GM21360 (cell line): ENCODE results near the gene OTOG.

Source experiments
- ATAC-seq: cut with Tn5 transposase; IDR thresholded peaks from one replicate; pipeline ENCODE4 v1.9.1; 2021; ENCODE audit warnings: mild to moderate bottlenecking, moderate library complexity; ENCODE audit not compliant: unreplicated experiment

Gene OTOG

GRCh38 chr11:17540807-17541206 is 6.3 kb upstream of the OTOG start:
- ATAC-seq = no peak

GRCh38 chr11:17541330-17541885 is 5.7 kb upstream of the OTOG start:
- no peak for ATAC-seq

- no peak for ATAC-seq
These were observed 4.8 kb upstream of the OTOG start for GRCh38 chr11:17542249-17542648.

- ATAC-seq = no peak
These were observed 4.0 kb upstream of the OTOG start for GRCh38 chr11:17543041-17543440.

GRCh38 chr11:17543574-17544180 is 3.4 kb upstream of the OTOG start:
- ATAC-seq = no peak

- no peak for ATAC-seq
These were observed 2.9 kb upstream of the OTOG start, which contains the start of gene USH1C for GRCh38 chr11:17544181-17544622. Gene USH1C (minus strand): TSS chr11:17544416. CDS start chr11:17544307, 109 bp downstream.

GRCh38 chr11:17546240-17546639 is 819 bp upstream of the OTOG start:
- ATAC-seq = no peak

GRCh38 chr11:17547932-17548331 is 873 bp downstream of the OTOG start:
- ATAC-seq = no peak

GRCh38 chr11:17548444-17548843 is 1.4 kb downstream of the OTOG start:
- ATAC-seq = no peak

GRCh38 chr11:17550450-17551346 is 3.6 kb downstream of the OTOG start:
- no peak for ATAC-seq

- no peak for ATAC-seq
These were observed 4.4 kb downstream of the OTOG start for GRCh38 chr11:17551347-17552040.

GRCh38 chr11:17552041-17552355 is 4.9 kb downstream of the OTOG start:
- ATAC-seq = no peak

- no peak for ATAC-seq
These were observed 5.6 kb downstream of the OTOG start for GRCh38 chr11:17552392-17553248.

- ATAC-seq = no peak
These were observed 6.1 kb downstream of the OTOG start for GRCh38 chr11:17553249-17553546.

- ATAC-seq = no peak
These were observed 7.4 kb downstream of the OTOG start for GRCh38 chr11:17554487-17554886.

GRCh38 chr11:17556999-17557398 is 9.9 kb downstream of the OTOG start:
- no peak for ATAC-seq

GRCh38 chr11:17558025-17558780 is 11.1 kb downstream of the OTOG start:
- no peak for ATAC-seq

GRCh38 chr11:17558916-17559315 is 11.9 kb downstream of the OTOG start:
- ATAC-seq = no peak

GRCh38 chr11:17559341-17560087 is 12.5 kb downstream of the OTOG start:
- no peak for ATAC-seq
